ENCODE measurements around the gene CCDC33. TPM values are rescaled to one million over a fixed set of nuclear protein-coding genes. Genes with fewer than 3 reads are reported as not detected.

CCDC33 gene
- total and polyA plus RNA-seq, 8 donors: 0.58 to 9.4 (median 0.73) TPM; not detected in 5

- Histone ChIP-seq H3K9me3 (no peaks in the 10 kb centered on the region), H3K4me1 (peaks cover 0 to 21% (median 13%) of the 10 kb centered on the region in 4 donors), H3K36me3 (no peaks in the 10 kb centered on the region), H3K27me3 (peaks cover 0 to 33% (median 4%) of the 10 kb centered on the region in 3 donors), H3K4me3 (no peak overlapping the region), H3K27ac (no peak overlapping the region)
- TF ChIP-seq CTCF (IDR thresholded peaks at IDR 0.05): no peak
- TF ChIP-seq POLR2A (IDR thresholded peaks at IDR 0.05): no peak
- TF ChIP-seq POLR2AphosphoS5 (IDR thresholded peaks at IDR 0.05): no peak
- no peak for TF ChIP-seq EP300 (IDR thresholded peaks at IDR 0.05)
- DNase-seq: no peak
- WGBS, 5 donors: 72 to 100% (median 78%) methylated on average over 2 to 6 of the region's 6 CpGs
- intact Hi-C loops (cut with DNase I; ENCODE audit: low total_unique reads): no loop called here
Observed at GRCh38 chr15:74233373-74233772, 2.8 kb upstream of the CCDC33 start.

DNA sequence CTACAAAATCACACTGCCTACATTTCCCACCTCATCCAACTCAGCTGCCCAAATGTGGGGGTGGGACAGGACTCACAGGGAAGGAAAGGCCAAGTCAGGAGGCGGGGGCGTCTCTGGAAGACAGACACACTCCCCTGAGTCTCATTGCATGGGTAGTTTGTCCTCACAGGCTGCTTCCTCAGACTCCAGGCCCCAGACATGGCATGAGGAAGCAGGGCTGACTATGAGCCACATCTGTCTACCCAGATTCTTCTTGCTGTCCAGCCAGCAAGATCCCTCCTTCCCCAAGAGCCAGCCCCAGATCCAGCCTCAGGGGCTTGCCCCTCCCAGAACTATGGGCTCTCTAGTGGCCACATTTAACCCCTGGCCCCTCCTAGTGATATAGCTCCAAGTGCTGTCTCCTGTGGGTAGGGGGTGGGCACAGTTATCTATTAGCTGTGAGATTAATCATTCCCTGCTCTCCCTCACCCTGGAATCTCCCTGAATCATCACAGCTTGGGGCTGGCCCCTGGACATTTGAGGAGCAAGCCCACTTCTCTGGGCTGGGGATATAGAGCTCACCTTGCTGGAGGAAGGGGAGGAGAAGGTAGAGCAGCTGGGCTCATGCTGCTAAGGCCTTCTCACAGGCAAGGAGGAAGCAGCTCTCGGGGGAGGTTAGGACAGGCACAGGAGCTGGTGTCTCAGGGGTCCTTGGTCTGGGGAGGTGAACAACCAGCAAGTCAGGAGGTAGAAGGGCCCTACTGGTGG lies 2.1 kb upstream of the CCDC33 start:
- H3K27me3 ChIP-seq: peaks cover 0 to 26% (median 2%) of the 10 kb centered on the region in 3 donors
- no peak overlapping the region for H3K4me3 ChIP-seq
- WGBS, 5 donors: 87 to 96% (median 91%) methylated on average over 3 of the region's 3 CpGs
- H3K36me3 ChIP-seq: no peaks in the 10 kb centered on the region
- no peak for DNase-seq
- H3K9me3 ChIP-seq: no peaks in the 10 kb centered on the region
- H3K4me1 ChIP-seq: peaks cover 0 to 21% (median 7%) of the 10 kb centered on the region in 4 donors
- H3K27ac ChIP-seq: no peak overlapping the region
- intact Hi-C loops (cut with DNase I; ENCODE audit: low total_unique reads): no loop called here
- TF ChIP-seq POLR2A (IDR thresholded peaks at IDR 0.05) (no peak), POLR2AphosphoS5 (IDR thresholded peaks at IDR 0.05) (no peak), EP300 (IDR thresholded peaks at IDR 0.05) (no peak), CTCF (IDR thresholded peaks at IDR 0.05) (no peak)

GRCh38 chr15:74234598-74234875 lies 1.6 kb upstream of the CCDC33 start:
- Histone ChIP-seq H3K9me3 (no peaks in the 10 kb centered on the region), H3K4me1 (peaks cover 2 to 26% (median 11%) of the 10 kb centered on the region in 4 donors), H3K4me3 (no peak overlapping the region), H3K27ac (no peak overlapping the region), H3K27me3 (peaks cover 0 to 21% (median 0%) of the 10 kb centered on the region in 3 donors), H3K36me3 (no peaks in the 10 kb centered on the region)
- whole genome bisulfite sequencing, 5 donors: 76 to 91% (median 84%) methylated on average over 8 to 9 of the region's 9 CpGs
- TF ChIP-seq CTCF (IDR thresholded peaks at IDR 0.05) (no peak), POLR2AphosphoS5 (IDR thresholded peaks at IDR 0.05) (no peak), POLR2A (IDR thresholded peaks at IDR 0.05) (no peak), EP300 (IDR thresholded peaks at IDR 0.05) (no peak)
- no peak for DNase-seq
- intact Hi-C loops (cut with DNase I; ENCODE audit: low total_unique reads): no loop called here

GRCh38 chr15:74239051-74239705 lies 3.1 kb downstream of the CCDC33 start:
- H3K36me3 ChIP-seq: no peaks in the 10 kb centered on the region
- H3K4me1 ChIP-seq: peaks cover 32 to 59% (median 42%) of the 10 kb centered on the region in 4 donors
- 61 to 80% (median 70%) methylated on average over 5 to 6 of the region's 6 CpGs for WGBS, 5 donors
- H3K27me3 ChIP-seq: peaks cover 0 to 1% (median 0%) of the 10 kb centered on the region in 3 donors
- no peak overlapping the region for H3K4me3 ChIP-seq
- H3K9me3 ChIP-seq: no peaks in the 10 kb centered on the region
- TF ChIP-seq EP300 (IDR thresholded peaks at IDR 0.05) (no peak), POLR2AphosphoS5 (IDR thresholded peaks at IDR 0.05) (no peak), POLR2A (IDR thresholded peaks at IDR 0.05) (no peak), CTCF (IDR thresholded peaks at IDR 0.05) (no peak)
- DNase-seq: no peak
- H3K27ac ChIP-seq: peak overlapping the region in 4 of 5 donors; percentile 47 to 72 (median 70)
- intact Hi-C loops (cut with DNase I; ENCODE audit: low total_unique reads): no loop called here
